Ascending aorta (tissue), 2 donors: ENCODE data around the gene MRPL51. TPM values are rescaled to one million over a fixed set of nuclear protein-coding genes. Genes with fewer than 3 reads are reported as not detected.

Experiments
- DNase-seq, 2 donors: peaks; one replicate each; pipeline ENCODE4 v3.0.0-alpha.2; 2019; ENCODE audit warnings: low spot score in 2 of 2
- H3K27ac ChIP-seq, 2 donors: fragments of 200-600 bp; sonication (generic); one replicate each; pipeline ENCODE4 v1.5.1; 2016 to 2017; ENCODE audit warnings: mild to moderate bottlenecking in 1 of 2
- H3K27me3 ChIP-seq: fragments of 200-600 bp; sonication (generic); one replicate; pipeline ENCODE4 v1.5.1; 2017
- H3K36me3 ChIP-seq, 2 donors: fragments of 200-600 bp; sonication (generic); one replicate each; pipeline ENCODE4 v1.5.1; 2016
- H3K4me1 ChIP-seq, 2 donors: fragments of 200-600 bp; sonication (generic); one replicate each; pipeline ENCODE4 v1.5.1; 2016 to 2017; ENCODE audit warnings: mild to moderate bottlenecking in 1 of 2
- H3K4me3 ChIP-seq, 2 donors: fragments of 200-600 bp; sonication (generic); one replicate each; pipeline ENCODE4 v1.5.1; 2016 to 2017; ENCODE audit warnings: mild to moderate bottlenecking in 1 of 2
- H3K9me3 ChIP-seq, 2 donors: fragments of 200-600 bp; sonication (generic); one replicate each; pipeline ENCODE4 v1.5.1; 2016
- intact Hi-C: fragments of 100-400 bp; cut with DNase I; formaldehyde crosslinking; loops from one replicate; pipeline ENCODE4 v1.15.1; 2023
- total RNA-seq: library from RNA; depleted of rRNA; stranded (reverse); fragments of >200 nt; gene quantifications from one replicate; pipeline ENCODE4 v1.1.0, GENCODE V29; 2016
- TF ChIP-seq, protein P1 (sequence below), 3 experiments: fragments of 200-600 bp in 2 of 3; fragments of 450-650 bp in 1 of 3; sonication (generic) in 2 of 3; IDR thresholded peaks; one replicate each; pipeline ENCODE4 v1.5.1; 2016 to 2019; ENCODE audit warnings: antibody characterized with exemption in 3 of 3, mild to moderate bottlenecking in 1 of 3, moderate library complexity in 1 of 3

MRPL51 gene
- total RNA-seq, 1 donor from 2014 or later = 112 TPM

DNA sequence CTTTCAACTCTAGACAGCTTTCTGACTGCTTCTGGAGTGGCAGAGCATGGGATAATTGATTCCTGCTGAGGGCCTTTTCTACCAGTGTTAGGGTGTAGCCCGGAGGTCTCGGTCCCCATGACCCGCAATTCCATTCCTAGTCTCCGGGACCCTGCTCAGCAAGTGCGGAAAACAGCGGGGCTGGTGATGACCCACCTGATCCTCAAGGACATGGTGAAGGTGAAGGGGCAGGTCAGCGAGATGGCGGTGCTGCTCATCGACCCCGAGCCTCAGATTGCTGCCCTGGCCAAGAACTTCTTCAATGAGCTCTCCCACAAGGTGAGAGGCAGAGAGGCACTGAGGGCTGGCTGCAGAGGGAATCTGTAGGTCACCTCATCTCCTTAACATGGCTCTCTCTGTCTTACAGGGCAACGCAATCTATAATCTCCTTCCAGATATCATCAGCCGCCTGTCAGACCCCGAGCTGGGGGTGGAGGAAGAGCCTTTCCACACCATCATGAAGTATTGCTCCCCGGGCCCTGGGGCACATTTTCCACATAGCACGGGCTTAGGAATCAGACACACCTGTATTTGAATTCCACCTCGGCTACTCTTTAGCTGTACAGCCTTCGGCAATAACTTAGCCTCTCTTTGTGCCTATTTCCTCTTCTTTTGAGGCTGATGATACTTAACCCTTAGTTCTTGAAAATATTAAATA, 35.6 kb upstream of the MRPL51 start:
- TF ChIP-seq, protein P1, sequence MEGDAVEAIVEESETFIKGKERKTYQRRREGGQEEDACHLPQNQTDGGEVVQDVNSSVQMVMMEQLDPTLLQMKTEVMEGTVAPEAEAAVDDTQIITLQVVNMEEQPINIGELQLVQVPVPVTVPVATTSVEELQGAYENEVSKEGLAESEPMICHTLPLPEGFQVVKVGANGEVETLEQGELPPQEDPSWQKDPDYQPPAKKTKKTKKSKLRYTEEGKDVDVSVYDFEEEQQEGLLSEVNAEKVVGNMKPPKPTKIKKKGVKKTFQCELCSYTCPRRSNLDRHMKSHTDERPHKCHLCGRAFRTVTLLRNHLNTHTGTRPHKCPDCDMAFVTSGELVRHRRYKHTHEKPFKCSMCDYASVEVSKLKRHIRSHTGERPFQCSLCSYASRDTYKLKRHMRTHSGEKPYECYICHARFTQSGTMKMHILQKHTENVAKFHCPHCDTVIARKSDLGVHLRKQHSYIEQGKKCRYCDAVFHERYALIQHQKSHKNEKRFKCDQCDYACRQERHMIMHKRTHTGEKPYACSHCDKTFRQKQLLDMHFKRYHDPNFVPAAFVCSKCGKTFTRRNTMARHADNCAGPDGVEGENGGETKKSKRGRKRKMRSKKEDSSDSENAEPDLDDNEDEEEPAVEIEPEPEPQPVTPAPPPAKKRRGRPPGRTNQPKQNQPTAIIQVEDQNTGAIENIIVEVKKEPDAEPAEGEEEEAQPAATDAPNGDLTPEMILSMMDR (IDR thresholded peaks at IDR 0.05) = no peak
- Histone ChIP-seq H3K27me3 (no peaks in the 10 kb centered on the region), H3K36me3 (peaks cover 66 to 73% of the 10 kb centered on the region in 2 donors), H3K9me3 (no peaks in the 10 kb centered on the region), H3K4me3 (no peak overlapping the region), H3K27ac (no peak overlapping the region), H3K4me1 (peaks cover 3 to 12% of the 10 kb centered on the region in 2 donors)
- intact Hi-C loops = no loop called here
- DNase-seq = no peak

DNA sequence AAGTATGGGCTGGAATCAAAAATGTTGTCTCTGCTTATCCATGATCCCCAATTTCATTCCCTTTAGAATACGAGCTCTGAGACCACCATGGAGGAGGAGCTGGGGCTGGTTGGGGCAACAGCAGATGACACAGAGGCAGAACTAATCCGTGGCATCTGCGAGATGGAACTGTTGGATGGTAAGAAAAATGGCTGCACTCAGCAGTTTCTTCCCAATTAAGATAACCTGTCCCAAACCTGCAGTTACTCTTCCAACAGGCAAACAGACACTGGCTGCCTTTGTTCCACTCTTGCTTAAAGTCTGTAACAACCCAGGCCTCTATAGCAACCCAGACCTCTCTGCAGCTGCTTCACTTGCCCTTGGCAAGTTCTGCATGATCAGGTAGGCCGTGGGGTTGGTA, 34.6 kb upstream of the MRPL51 start:
- Histone ChIP-seq H3K36me3 (peaks cover 74 to 82% of the 10 kb centered on the region in 2 donors), H3K4me3 (no peak overlapping the region), H3K27me3 (no peaks in the 10 kb centered on the region), H3K27ac (no peak overlapping the region), H3K4me1 (peaks cover 3 to 8% of the 10 kb centered on the region in 2 donors), H3K9me3 (no peaks in the 10 kb centered on the region)
- TF ChIP-seq, protein P1 (IDR thresholded peaks at IDR 0.05) = no peak
- DNase-seq = no peak
- intact Hi-C loops = no loop called here

DNA sequence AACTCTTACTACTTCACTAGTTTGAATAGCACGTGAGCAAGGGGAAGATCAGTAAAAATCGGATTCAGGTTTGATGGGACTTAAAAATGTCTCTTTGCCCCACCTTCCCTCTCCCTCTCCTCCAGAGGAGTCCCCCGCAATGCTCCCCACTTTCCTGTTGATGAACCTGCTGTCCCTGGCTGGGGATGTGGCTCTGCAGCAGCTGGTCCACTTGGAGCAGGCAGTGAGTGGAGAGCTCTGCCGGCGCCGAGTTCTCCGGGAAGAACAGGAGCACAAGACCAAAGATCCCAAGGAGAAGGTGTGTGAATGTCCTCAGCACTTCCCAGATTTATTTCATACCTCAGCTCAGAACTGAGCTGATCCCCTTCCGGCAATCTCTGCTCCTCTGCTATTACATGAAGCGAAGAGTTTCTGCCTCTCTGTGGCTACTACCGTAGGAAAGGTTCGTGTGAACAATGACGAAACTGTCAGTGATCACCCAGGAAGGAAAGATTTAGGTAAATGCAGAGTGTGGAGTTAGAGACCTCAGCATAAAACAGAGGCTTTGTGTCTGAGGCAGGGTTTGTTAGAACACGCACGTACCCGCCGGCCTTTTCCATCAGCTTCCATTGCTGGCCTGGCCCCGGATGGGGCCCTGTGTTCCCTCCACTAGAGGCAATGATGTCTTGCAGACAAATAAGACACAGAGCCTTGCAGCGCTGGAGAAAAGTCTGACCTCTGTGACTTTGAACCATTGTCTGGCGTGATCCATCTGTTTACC, 33.9 kb upstream of the MRPL51 start:
- no peak overlapping the region for H3K27ac ChIP-seq
- intact Hi-C loops = no loop called here
- peaks cover 0 to under 1% of the 10 kb centered on the region in 2 donors for H3K4me1 ChIP-seq
- peaks cover 81 to 89% of the 10 kb centered on the region in 2 donors for H3K36me3 ChIP-seq
- TF ChIP-seq, protein P1 (IDR thresholded peaks at IDR 0.05) = no peak
- no peaks in the 10 kb centered on the region for H3K9me3 ChIP-seq
- no peak overlapping the region for H3K4me3 ChIP-seq
- no peaks in the 10 kb centered on the region for H3K27me3 ChIP-seq
- no peak for DNase-seq

DNA sequence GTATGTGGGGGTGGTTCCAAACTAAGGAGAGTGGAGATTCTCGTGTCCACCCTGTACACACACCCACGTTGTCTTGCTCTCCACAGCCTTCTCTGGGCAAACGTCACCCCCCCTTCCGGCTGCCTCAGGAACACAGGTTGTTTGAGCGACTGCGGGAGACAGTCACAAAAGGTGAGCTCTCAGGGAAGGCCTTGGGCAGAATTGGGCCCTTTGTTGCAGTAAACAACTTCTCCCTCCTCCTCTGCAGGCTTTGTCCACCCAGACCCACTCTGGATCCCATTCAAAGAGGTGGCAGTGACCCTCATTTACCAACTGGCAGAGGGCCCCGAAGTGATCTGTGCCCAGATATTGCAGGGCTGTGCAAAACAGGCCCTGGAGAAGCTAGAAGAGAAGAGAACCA, 33.1 kb upstream of the MRPL51 start:
- intact Hi-C loops = no loop called here
- H3K4me3 ChIP-seq = no peak overlapping the region
- H3K4me1 ChIP-seq = no peaks in the 10 kb centered on the region
- H3K27ac ChIP-seq = no peak overlapping the region
- no peaks in the 10 kb centered on the region for H3K9me3 ChIP-seq
- H3K36me3 ChIP-seq = peaks cover 89 to 96% of the 10 kb centered on the region in 2 donors
- TF ChIP-seq, protein P1 (IDR thresholded peaks at IDR 0.05) = no peak
- no peak for DNase-seq
- no peaks in the 10 kb centered on the region for H3K27me3 ChIP-seq

DNA sequence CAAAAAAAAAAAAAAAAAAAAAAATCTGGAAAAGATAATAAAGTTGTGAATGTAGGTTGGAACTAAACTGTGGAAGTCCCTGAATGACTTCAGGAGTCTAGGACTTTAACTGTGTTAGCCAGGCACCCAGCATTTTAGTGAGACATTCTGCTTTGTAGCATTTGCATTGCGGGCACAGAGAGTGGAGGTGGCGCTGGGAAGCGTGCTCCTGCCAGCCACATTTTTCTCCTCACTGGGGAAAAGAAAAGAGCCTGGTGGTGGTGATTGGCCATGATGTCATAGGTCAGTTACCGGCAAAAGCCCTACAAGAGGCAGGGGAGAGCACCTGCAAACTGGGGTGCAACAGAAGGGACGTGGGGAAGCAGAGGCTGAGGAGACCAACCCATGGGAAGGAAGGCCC, 31.6 kb upstream of the MRPL51 start:
- TF ChIP-seq, protein P1 (IDR thresholded peaks at IDR 0.05) = no peak
- Histone ChIP-seq H3K27ac (no peak overlapping the region), H3K9me3 (no peaks in the 10 kb centered on the region), H3K27me3 (no peaks in the 10 kb centered on the region), H3K36me3 (peaks cover 88 to 93% of the 10 kb centered on the region in 2 donors), H3K4me3 (no peak overlapping the region), H3K4me1 (no peaks in the 10 kb centered on the region)
- intact Hi-C loops = no loop called here
- no peak for DNase-seq
